Muscle layer of duodenum (tissue), 2 donors: ENCODE data around the gene POU4F3.
"Not testable (repeated sequence)": the region's sequence is repeated elsewhere in the genome, so short reads cannot be mapped to it uniquely, and the experiment has no call there.

Experiments
- H3K27ac ChIP-seq: one replicate; pipeline ENCODE4 v1.7.0; 2013; ENCODE audit warnings: mild to moderate bottlenecking, low read length
- H3K27me3 ChIP-seq: one replicate; pipeline ENCODE4 v1.7.0; 2013; ENCODE audit warnings: low read depth, mild to moderate bottlenecking, control low read depth, low read length
- H3K36me3 ChIP-seq, 2 donors: one replicate each; pipeline ENCODE4 v1.7.0; 2013; ENCODE audit warnings: low read length in 2 of 2, control low read depth in 1 of 2, mild to moderate bottlenecking in 1 of 2; ENCODE audit not compliant: insufficient read depth in 2 of 2, control insufficient read depth in 1 of 2
- H3K4me1 ChIP-seq, 2 donors: one replicate each; pipeline ENCODE4 v1.7.0; 2013; ENCODE audit warnings: low read length in 2 of 2, mild to moderate bottlenecking in 2 of 2, control low read depth in 1 of 2, moderate library complexity in 1 of 2; ENCODE audit not compliant: insufficient read depth in 2 of 2, control insufficient read depth in 1 of 2
- H3K4me3 ChIP-seq, 2 donors: one replicate each; pipeline ENCODE4 v1.7.0; 2013; ENCODE audit warnings: low read length in 2 of 2, low read depth in 1 of 2, mild to moderate bottlenecking in 1 of 2
- H3K9me3 ChIP-seq, 2 donors: one replicate each; pipeline ENCODE4 v1.7.0; 2013; ENCODE audit warnings: low read length in 2 of 2, control low read depth in 1 of 2, mild to moderate bottlenecking in 1 of 2; ENCODE audit not compliant: control insufficient read depth in 1 of 2
- donor health status: healthy.

The POU4F3 gene, protein sequence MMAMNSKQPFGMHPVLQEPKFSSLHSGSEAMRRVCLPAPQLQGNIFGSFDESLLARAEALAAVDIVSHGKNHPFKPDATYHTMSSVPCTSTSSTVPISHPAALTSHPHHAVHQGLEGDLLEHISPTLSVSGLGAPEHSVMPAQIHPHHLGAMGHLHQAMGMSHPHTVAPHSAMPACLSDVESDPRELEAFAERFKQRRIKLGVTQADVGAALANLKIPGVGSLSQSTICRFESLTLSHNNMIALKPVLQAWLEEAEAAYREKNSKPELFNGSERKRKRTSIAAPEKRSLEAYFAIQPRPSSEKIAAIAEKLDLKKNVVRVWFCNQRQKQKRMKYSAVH

DNA sequence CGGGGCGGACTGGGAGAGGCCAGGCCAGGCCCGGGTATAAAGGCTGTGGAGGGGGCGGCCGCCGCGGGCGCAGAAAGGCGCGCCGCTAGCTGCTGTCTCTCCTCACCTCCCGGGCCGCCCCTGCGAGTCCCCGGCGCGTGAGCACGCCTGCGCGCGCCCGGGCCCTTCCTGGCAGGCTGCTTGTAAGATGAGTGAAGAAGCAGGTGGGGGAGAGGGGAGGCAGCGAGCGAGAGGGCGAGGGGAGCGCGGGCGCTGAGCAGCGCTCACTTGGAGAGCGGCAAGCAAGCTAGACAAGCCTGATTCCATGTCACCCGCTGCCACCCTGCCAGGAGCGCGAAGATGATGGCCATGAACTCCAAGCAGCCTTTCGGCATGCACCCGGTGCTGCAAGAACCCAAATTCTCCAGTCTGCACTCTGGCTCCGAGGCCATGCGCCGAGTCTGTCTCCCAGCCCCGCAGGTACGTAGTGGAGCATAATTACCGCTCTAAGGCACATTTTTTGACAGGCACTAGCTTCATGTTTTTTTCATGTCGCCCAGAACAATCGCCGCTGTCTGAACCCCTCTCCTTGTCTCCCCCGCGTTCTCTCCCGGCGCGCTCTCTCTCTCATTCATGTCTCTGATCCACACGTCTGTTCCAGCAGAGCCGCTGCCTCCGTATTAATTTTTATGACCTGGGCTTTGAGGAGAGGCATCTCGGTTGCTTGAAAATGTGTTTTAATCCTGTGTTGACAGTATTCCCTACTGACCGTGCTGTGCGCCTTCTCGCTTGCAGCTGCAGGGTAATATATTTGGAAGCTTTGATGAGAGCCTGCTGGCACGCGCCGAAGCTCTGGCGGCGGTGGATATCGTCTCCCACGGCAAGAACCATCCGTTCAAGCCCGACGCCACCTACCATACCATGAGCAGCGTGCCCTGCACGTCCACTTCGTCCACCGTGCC is at the start of gene POU4F3:
Gene POU4F3 (plus strand): TSS at position 66 of the 941 bp plus-strand sequence. CDS start 274 bp downstream, at position 340.
- Histone ChIP-seq H3K36me3 (no peaks in the 10 kb centered on the region), H3K27me3 (peaks cover 69% of the 10 kb centered on the region), H3K9me3 (no peaks in the 10 kb centered on the region), H3K4me1 (peaks cover 3 to 18% of the 10 kb centered on the region in 2 donors), H3K27ac (no peak within 1 kb of the TSS), H3K4me3 (no peak within 1 kb of the TSS)

DNA sequence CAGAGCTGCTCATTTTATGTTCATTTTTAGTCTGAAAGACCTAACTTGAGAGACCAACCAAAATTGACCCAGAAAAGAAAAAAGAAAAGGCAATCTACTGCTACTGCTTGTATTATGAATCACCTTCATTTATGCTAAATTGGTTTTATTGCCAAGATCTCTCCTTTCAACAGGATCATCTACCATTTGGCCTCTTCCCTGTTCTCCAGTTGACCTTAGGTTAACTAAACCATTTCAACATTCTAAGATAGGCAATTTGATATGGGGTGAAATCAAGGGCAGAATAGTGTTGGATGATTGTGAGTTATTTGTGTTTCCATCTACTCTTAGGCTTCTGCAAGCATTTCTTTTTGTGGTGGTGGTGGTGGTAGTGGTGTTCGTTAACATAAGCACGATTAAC is 48.3 kb upstream of the POU4F3 start:
- H3K36me3 ChIP-seq = peaks cover 5 to 10% of the 10 kb centered on the region in 2 donors
- H3K27ac ChIP-seq = no peak overlapping the region
- H3K4me3 ChIP-seq = no peak overlapping the region
- no peaks in the 10 kb centered on the region for H3K9me3 ChIP-seq
- no peaks in the 10 kb centered on the region for H3K4me1 ChIP-seq
- no peaks in the 10 kb centered on the region for H3K27me3 ChIP-seq

DNA sequence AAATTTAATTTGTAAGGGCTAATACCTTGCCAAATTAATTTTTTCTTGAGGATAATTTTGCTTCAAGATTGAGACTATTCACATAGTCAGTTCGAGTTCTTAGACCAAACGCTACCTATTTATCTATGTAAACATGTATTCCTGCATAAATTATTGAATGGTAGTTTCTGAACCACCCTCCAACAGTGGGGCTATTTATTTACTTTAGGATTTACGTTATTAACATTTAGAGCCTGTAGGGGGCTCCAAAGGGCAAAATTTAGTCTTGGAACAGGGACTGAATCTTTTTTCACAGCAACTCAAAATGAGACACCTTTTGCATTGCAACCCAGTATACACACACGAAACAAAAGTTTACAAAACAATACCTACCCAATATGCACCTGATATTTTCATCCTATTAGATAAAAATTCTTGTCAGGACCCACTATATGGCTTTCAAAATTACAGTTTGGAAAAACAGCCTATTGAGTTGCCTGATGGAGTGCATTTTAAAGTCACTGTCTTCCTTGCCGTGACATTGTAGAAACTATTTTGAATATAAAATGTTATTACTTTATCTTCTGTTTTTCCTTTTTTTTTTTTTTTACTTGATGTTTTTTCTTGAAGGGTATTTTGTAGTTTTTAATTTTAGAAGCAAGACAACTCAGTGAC is 47.1 kb upstream of the POU4F3 start:
- Histone ChIP-seq H3K36me3 (peaks cover 5 to 9% of the 10 kb centered on the region in 2 donors), H3K4me1 (no peaks in the 10 kb centered on the region), H3K9me3 (no peaks in the 10 kb centered on the region), H3K27me3 (no peaks in the 10 kb centered on the region), H3K4me3 (no peak overlapping the region), H3K27ac (no peak overlapping the region)

DNA sequence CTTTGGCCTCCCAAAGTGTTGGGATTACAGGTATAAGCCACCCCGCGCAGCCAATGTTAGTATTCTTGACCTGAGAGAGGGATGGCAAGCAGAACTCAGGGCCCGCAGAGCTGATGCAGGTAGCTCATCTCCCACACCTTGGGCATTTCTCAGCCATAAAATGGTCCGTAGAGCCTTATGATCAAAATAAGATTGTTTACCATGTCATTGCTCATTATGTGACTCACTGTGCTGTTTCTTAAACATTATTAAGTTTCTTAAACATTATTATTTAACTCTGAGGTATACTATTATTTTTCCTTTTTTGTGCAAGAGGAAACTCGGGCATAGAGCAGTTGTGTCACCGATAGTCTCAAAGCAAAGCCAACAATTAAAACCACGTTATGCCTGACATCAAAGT is 42.4 kb upstream of the POU4F3 start:
- no peak overlapping the region for H3K27ac ChIP-seq

DNA sequence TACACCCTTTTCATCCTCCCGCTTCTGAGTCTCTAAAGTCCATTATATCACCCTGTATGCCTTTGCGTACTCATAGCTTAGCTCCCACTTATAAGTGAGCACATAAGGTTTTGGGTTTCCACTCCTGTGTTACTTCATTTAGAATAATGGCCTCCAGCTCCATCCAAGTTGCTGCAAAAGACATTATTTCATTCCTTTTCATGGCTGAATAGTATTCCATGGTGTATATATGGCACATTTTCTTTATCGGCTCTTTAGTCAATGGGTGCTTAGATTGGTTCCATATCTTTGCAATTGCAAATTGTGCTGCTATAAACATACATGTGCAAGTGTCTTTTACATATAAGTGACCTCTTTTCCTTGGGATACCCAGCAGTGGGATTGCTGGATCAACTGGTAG is 39.7 kb upstream of the POU4F3 start:
- H3K27ac ChIP-seq, H3K9me3 ChIP-seq, H3K4me1 ChIP-seq, H3K36me3 ChIP-seq, H3K4me3 ChIP-seq, H3K27me3 ChIP-seq: not testable (repeated sequence)

More for the DNA sequence above, 42.4 kb upstream of the POU4F3 start:
- no peaks in the 10 kb centered on the region for H3K4me1 ChIP-seq
- no peaks in the 10 kb centered on the region for H3K36me3 ChIP-seq
- H3K9me3 ChIP-seq = no peaks in the 10 kb centered on the region
- no peaks in the 10 kb centered on the region for H3K27me3 ChIP-seq
- H3K4me3 ChIP-seq = no peak overlapping the region

DNA sequence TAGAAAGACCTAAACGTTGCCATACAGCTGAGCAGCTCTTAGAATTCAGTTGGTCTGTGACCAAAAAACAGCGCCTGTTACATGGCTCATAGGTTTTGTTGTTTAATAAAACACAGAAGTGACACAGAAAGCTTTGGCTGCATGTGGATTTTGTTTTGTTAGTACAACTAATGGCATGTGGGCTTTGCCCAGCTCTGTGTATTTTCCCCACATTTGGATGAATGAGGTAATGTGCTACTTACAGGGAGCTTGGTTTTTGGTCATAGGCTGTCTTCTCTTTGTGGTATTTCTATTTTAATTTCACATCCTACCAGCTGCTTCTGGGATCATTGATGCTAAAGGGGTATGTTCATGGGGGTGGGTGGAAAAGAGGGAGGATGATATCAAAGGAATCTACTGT is 37.0 kb upstream of the POU4F3 start:
- no peaks in the 10 kb centered on the region for H3K9me3 ChIP-seq
- no peaks in the 10 kb centered on the region for H3K4me1 ChIP-seq
- H3K27ac ChIP-seq = no peak overlapping the region
- H3K4me3 ChIP-seq = no peak overlapping the region
- H3K27me3 ChIP-seq = no peaks in the 10 kb centered on the region
- no peaks in the 10 kb centered on the region for H3K36me3 ChIP-seq

DNA sequence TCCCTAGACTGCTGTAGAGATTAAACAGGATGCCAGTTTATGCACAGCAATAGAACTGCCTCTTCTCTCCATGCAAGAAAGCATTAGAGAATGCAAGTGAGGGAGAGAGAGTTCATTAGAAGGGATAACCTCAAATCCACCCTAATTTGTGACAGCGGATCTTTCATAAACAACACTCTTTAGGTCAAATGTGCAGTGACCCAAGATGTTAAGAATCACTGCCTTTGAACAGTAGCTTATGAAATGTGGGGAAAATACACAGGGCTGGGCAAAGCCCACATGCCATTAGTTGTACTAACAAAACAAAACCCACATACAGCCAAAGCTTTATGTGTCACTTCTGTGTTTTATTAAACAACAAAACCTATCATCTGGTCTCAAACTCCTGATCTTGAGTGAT is 36.2 kb upstream of the POU4F3 start:
- H3K27me3 ChIP-seq = no peaks in the 10 kb centered on the region
- no peak overlapping the region for H3K27ac ChIP-seq
- H3K36me3 ChIP-seq = no peaks in the 10 kb centered on the region
- peaks cover 0 to 2% of the 10 kb centered on the region in 2 donors for H3K4me1 ChIP-seq
- H3K4me3 ChIP-seq = no peak overlapping the region
- no peaks in the 10 kb centered on the region for H3K9me3 ChIP-seq

DNA sequence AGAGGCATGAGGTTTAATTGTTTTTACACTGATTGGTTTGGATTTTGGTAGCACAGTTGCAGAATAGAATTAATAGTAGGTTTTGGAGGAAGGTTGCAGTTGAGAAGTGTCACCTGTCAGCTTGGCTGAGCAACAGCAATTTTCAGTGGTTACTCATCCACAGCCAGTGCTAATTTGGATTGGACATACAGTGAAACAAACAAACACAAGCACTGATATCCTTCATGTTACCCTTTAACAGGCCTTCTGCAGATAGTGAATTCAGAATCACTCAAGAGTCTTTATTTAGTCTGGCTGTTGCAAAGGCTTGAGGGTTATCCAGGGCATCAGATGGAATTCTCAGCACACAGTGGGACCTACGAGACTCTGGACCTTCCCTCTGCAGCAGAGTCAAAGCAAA is 31.8 kb upstream of the POU4F3 start:
- no peak overlapping the region for H3K4me3 ChIP-seq
- H3K4me1 ChIP-seq = peaks cover 0 to 4% of the 10 kb centered on the region in 2 donors
- no peaks in the 10 kb centered on the region for H3K9me3 ChIP-seq
- peaks cover 5% of the 10 kb centered on the region for H3K27me3 ChIP-seq
- no peak overlapping the region for H3K27ac ChIP-seq
- no peaks in the 10 kb centered on the region for H3K36me3 ChIP-seq

DNA sequence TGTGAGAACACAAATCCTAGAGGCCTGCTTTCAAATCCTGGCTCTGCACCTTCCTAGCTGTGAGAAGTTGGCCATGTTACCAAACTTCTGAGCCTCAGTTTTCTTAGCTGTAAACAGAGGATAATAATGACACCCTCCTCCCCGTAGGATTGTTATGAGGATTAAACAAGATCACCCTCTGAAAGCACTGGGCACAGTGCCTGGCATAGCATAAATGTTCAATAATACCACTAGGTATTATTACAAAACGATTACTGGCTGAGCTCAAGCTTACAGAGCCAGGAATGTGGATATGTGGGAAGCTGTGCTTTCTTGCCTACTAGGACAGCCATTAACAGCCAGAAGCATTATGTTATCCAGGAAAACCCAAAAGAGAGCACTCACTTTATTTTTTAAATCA is 30.8 kb upstream of the POU4F3 start:
- H3K4me3 ChIP-seq = no peak overlapping the region
- H3K27ac ChIP-seq = no peak overlapping the region
- no peaks in the 10 kb centered on the region for H3K9me3 ChIP-seq
- peaks cover 0 to 4% of the 10 kb centered on the region in 2 donors for H3K4me1 ChIP-seq
- peaks cover 5% of the 10 kb centered on the region for H3K27me3 ChIP-seq
- no peaks in the 10 kb centered on the region for H3K36me3 ChIP-seq

DNA sequence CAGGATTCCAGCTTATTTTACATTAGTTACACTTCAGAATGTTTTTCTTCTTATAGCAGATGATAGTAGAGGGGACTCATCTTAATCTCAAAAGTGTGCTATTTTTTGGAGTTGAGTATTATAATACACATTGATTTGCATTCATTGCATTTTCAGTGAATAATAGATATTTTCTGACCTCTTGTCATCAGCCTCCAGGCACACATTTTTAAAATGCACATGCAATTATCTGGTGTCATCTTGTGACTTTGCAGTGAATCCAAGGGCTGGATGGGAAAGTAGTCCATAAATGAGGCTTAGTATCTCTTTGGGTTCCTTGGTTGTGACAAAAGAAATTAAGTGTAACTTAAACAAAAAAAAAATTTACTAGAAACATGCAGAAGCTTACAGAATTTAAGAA is 28.1 kb upstream of the POU4F3 start:
- Histone ChIP-seq H3K36me3 (no peaks in the 10 kb centered on the region), H3K9me3 (no peaks in the 10 kb centered on the region), H3K27ac (no peak overlapping the region), H3K4me1 (peaks cover 0 to 4% of the 10 kb centered on the region in 2 donors), H3K27me3 (peaks cover 5% of the 10 kb centered on the region), H3K4me3 (no peak overlapping the region)

DNA sequence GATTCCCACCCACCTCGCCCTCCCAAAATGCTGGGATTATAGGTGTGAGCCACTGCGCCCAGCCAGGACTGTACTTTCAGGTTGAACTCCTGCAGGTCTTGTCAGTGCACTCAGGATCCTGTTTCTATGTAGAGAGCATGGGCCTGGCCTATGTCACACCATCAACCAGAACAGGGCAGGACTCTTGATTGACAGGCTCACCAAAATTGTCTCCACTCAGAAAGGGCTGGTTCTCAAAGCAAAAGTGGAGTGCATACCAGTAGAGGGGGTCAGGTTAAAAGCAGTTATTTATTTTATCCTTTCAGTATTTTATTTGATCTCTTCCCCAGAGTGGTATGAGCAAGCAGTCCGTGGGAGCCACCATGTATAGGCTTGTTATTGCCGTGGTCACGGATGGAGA is 27.4 kb upstream of the POU4F3 start:
- peaks cover 5% of the 10 kb centered on the region for H3K27me3 ChIP-seq

More for the DNA sequence above, 27.4 kb upstream of the POU4F3 start:
- H3K4me3 ChIP-seq = no peak overlapping the region
- peaks cover 0 to 4% of the 10 kb centered on the region in 2 donors for H3K4me1 ChIP-seq
- H3K9me3 ChIP-seq = no peaks in the 10 kb centered on the region
- no peaks in the 10 kb centered on the region for H3K36me3 ChIP-seq
- no peak overlapping the region for H3K27ac ChIP-seq
